Lower leg skin (tissue), 4 donors: Measurements from ENCODE around the gene CCDC106. TPM values are rescaled to one million over a fixed set of nuclear protein-coding genes. Genes with fewer than 3 reads are reported as not detected.

ENCODE experiments used
- DNase-seq, 2 donors: peaks; one replicate each; pipeline ENCODE4 v3.0.0-alpha.2; 2019; ENCODE audit warnings: low spot score in 2 of 2
- H3K4me3 ChIP-seq: fragments of 200-600 bp; sonication (generic); 2 replicates; pipeline ENCODE4 v1.5.1; 2017; ENCODE audit warnings: mild to moderate bottlenecking, low read depth; ENCODE audit not compliant: poor library complexity, severe bottlenecking
- CTCF ChIP-seq, 3 donors: fragments of 450-650 bp; IDR thresholded peaks; one replicate each; pipeline ENCODE4 v1.5.1; 2016; ENCODE audit warnings: antibody characterized with exemption in 3 of 3, mild to moderate bottlenecking in 3 of 3, moderate library complexity in 2 of 3
- POLR2A ChIP-seq, 2 donors: fragments of 450-650 bp; IDR thresholded peaks; one replicate each; pipeline ENCODE4 v1.6.1; 2016 to 2017; ENCODE audit warnings: antibody characterized with exemption in 2 of 2, mild to moderate bottlenecking in 1 of 2, moderate library complexity in 1 of 2
- WGBS, 2 donors: methylation state at CpG; one replicate each; pipeline ENCODE4 v1.1.5; 2018; 5-methylcytosine and 5-hydroxymethylcytosine counted together
- intact Hi-C: fragments of 100-400 bp; cut with DNase I; formaldehyde crosslinking; loops from one replicate; pipeline ENCODE4 v1.15.0; 2023; ENCODE audit warnings: low total_unique reads
- total RNA-seq, 4 donors: library from RNA; depleted of rRNA; stranded (reverse); fragments of >200 nt; gene quantifications; one replicate each; pipeline ENCODE4 v1.1.0, GENCODE V29; 2016

Gene CCDC106
- total RNA-seq, 4 donors from 2014 or later: 7.9 to 10.4 (median 8.5) TPM

- no peak for TF ChIP-seq CTCF (IDR thresholded peaks at IDR 0.05)
- no peak for TF ChIP-seq POLR2A (IDR thresholded peaks at IDR 0.05)
- no peak overlapping the region for H3K4me3 ChIP-seq
Measured at GRCh38 chr19:55689411-55690108, 41.5 kb downstream of the CCDC106 start.

GRCh38 chr19:55690109-55690768, 42.2 kb downstream of the CCDC106 start:
- TF ChIP-seq CTCF (IDR thresholded peaks at IDR 0.05) (no peak), POLR2A (IDR thresholded peaks at IDR 0.05) (no peak)
- DNase-seq: no peak
- intact Hi-C loops: no loop called here
- H3K4me3 ChIP-seq: no peak overlapping the region
- WGBS, 2 donors: 94 to 95% methylated on average over 25 of the region's 25 CpGs

More at GRCh38 chr19:55689411-55690108, 41.5 kb downstream of the CCDC106 start:
- intact Hi-C loops: no loop called here
- WGBS, 2 donors: 94 to 95% methylated on average over 35 of the region's 35 CpGs
- DNase-seq: no peak

GRCh38 chr19:55690769-55691545, 42.9 kb downstream of the CCDC106 start:
- peak in 1 of 2 donors; percentile 74 for DNase-seq

GRCh38 chr19:55691561-55692481, 43.8 kb downstream of the CCDC106 start:
- intact Hi-C loops: no loop called here
- 94 to 97% methylated on average over 28 to 31 of the region's 31 CpGs for WGBS, 2 donors
- DNase-seq: peak in 1 of 2 donors; percentile 80
- no peak overlapping the region for H3K4me3 ChIP-seq
- TF ChIP-seq CTCF (IDR thresholded peaks at IDR 0.05) (no peak), POLR2A (IDR thresholded peaks at IDR 0.05) (no peak)

More at GRCh38 chr19:55690769-55691545, 42.9 kb downstream of the CCDC106 start:
- intact Hi-C loops: no loop called here
- 94 to 97% methylated on average over 29 to 30 of the region's 31 CpGs for WGBS, 2 donors
- no peak for TF ChIP-seq CTCF (IDR thresholded peaks at IDR 0.05)
- TF ChIP-seq POLR2A (IDR thresholded peaks at IDR 0.05): no peak
- H3K4me3 ChIP-seq: no peak overlapping the region

- TF ChIP-seq CTCF (IDR thresholded peaks at IDR 0.05): no peak
- TF ChIP-seq POLR2A (IDR thresholded peaks at IDR 0.05): no peak
- 92 to 96% methylated on average over 18 to 19 of the region's 19 CpGs for WGBS, 2 donors
- no peak overlapping the region for H3K4me3 ChIP-seq
- intact Hi-C loops: no loop called here
- DNase-seq: peak in 1 of 2 donors; percentile 79
Measured at GRCh38 chr19:55692681-55693081, 44.7 kb downstream of the CCDC106 start.
